Prostate gland (tissue), 2 donors: ENCODE measurements around the gene ANKMY2. TPM values are rescaled to one million over a fixed set of nuclear protein-coding genes. Genes with fewer than 3 reads are reported as not detected.

Source experiments
- DNase-seq: peaks from one replicate; pipeline ENCODE4 v3.0.0-alpha.2; 2019; ENCODE audit warnings: low spot score
- H3K27ac ChIP-seq, 2 donors: fragments of 200-600 bp; sonication (generic); 2 replicates each; pipeline ENCODE4 v1.5.1; 2017 to 2019
- H3K27me3 ChIP-seq: fragments of 200-600 bp; sonication (generic); replicated peaks from 2 replicates; pipeline ENCODE4 v1.5.1; 2019; ENCODE audit not compliant: insufficient read depth
- H3K36me3 ChIP-seq, 2 donors: fragments of 200-600 bp; sonication (generic); 1 replicate in 1 of 2; 2 replicates in 1 of 2; pipeline versions ENCODE4 v1.5.1 to v1.8.1; 2017 to 2019
- H3K4me1 ChIP-seq: fragments of 200-600 bp; sonication (generic); replicated peaks from 2 replicates; pipeline ENCODE4 v1.5.1; 2019
- H3K4me3 ChIP-seq, 2 donors: fragments of 200-600 bp; sonication (generic); 2 replicates each; pipeline ENCODE4 v1.5.1; 2017 to 2019
- H3K9me3 ChIP-seq: fragments of 200-600 bp; sonication (generic); 2 replicates; pipeline ENCODE4 v1.5.1; 2017
- POLR2A ChIP-seq: fragments of 450-650 bp; IDR thresholded peaks from one replicate; pipeline ENCODE4 v1.6.1; 2016; ENCODE audit warnings: antibody characterized with exemption, mild to moderate bottlenecking
- POLR2AphosphoS5 ChIP-seq: sonication (generic); formaldehyde crosslinking; IDR thresholded peaks from one replicate; pipeline ENCODE4 v1.6.1; 2017; ENCODE audit warnings: antibody characterized with exemption
- WGBS: methylation state at CpG from one replicate; pipeline ENCODE4 v1.1.5; 2018; 5-methylcytosine and 5-hydroxymethylcytosine counted together
- intact Hi-C: fragments of 100-400 bp; cut with DNase I; formaldehyde crosslinking; loops from one replicate; pipeline ENCODE4 v1.14.2; 2022
- total RNA-seq, 2 donors: library from RNA; depleted of rRNA; stranded (reverse); fragments of >200 nt; gene quantifications; one replicate each; pipeline ENCODE4 v1.1.0, GENCODE V29; 2016
- TF ChIP-seq, protein P1 (sequence below), 4 experiments: fragments of 200-600 bp in 2 of 4; fragments of 450-650 bp in 2 of 4; sonication (generic) in 2 of 4; IDR thresholded peaks; 1 replicate in 3 of 4; 2 replicates in 1 of 4; pipeline ENCODE4 v1.5.1; 2016 to 2019; ENCODE audit warnings: antibody characterized with exemption in 4 of 4, mild to moderate bottlenecking in 2 of 4, moderate library complexity in 2 of 4

ANKMY2 gene
- total RNA-seq, 2 donors from 2014 or later, result 15.5 to 16.4 TPM

DNA sequence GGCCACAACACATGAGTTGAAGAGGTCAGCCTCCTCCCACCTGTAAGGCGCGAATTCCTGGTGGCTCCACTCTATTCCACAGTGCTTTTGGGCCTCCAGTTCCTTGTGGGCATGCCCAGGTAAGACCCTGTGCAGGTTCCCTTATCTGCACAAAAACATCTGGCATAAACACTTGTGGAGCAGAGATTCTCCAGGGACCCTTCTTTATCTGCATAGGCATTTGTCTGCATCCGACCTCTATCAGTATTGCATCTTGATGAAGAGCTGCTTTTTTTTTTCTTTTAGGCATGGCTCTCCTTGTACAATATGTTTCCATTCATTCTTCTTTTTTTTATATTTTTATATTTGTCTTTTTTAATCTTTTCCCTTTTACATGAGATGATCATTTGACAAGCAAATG lies 58.4 kb downstream of the ANKMY2 start:
- no peaks in the 10 kb centered on the region for H3K36me3 ChIP-seq
- H3K4me1 ChIP-seq, result no peaks in the 10 kb centered on the region
- no peaks in the 10 kb centered on the region for H3K9me3 ChIP-seq
- no peak overlapping the region for H3K27ac ChIP-seq
- no peak for DNase-seq
- 92% methylated on average over 3 of the region's 3 CpGs for WGBS
- TF ChIP-seq POLR2A (no peak), POLR2AphosphoS5 (no peak)
- TF ChIP-seq, protein P1, sequence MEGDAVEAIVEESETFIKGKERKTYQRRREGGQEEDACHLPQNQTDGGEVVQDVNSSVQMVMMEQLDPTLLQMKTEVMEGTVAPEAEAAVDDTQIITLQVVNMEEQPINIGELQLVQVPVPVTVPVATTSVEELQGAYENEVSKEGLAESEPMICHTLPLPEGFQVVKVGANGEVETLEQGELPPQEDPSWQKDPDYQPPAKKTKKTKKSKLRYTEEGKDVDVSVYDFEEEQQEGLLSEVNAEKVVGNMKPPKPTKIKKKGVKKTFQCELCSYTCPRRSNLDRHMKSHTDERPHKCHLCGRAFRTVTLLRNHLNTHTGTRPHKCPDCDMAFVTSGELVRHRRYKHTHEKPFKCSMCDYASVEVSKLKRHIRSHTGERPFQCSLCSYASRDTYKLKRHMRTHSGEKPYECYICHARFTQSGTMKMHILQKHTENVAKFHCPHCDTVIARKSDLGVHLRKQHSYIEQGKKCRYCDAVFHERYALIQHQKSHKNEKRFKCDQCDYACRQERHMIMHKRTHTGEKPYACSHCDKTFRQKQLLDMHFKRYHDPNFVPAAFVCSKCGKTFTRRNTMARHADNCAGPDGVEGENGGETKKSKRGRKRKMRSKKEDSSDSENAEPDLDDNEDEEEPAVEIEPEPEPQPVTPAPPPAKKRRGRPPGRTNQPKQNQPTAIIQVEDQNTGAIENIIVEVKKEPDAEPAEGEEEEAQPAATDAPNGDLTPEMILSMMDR (IDR thresholded peaks at IDR 0.05), result no peak
- no peak overlapping the region for H3K4me3 ChIP-seq
- H3K27me3 ChIP-seq, result no peaks in the 10 kb centered on the region
- intact Hi-C loops, result no loop called here

DNA sequence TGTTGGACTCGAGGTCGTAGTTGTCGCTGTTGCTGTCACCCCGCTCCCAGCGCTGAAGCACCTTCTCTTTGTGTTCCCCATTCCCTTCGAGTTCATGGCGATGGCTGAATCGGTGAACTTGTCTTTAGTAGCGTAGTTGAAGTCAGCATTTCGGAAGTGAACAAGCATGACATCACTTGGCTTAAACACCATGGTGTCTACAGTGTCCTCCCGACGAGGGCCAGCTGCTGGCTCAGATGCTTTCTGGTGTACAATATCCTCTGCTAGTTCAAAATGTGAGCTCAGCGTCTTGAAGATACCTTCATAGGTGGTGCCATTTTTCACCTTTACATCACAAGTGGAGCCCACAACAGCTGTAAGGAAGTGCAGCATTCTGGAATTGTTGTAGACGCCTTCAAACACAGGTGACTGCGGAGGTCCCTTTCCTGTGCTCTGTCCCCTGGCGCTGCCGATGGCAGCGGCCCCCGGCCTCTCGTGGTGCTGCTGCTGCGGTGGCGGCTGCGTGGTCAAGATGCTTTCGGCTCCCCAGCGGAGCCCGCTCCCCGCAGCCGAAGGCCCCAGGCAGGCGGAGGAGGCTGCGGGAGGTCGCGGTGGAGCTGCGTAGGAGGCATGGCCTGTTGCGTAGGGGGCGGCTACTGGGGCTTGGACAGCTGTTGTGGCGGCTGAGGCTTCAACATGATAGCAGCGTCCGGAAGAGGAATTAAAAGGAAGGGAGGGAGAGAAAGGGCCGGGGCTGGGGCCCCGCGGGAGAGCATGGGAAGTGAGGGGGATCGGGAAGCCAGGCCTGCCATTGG lies 59.3 kb downstream of the ANKMY2 start:
- H3K27ac ChIP-seq, result no peak overlapping the region
- no peaks in the 10 kb centered on the region for H3K9me3 ChIP-seq
- intact Hi-C loops, result no loop called here
- H3K36me3 ChIP-seq, result no peaks in the 10 kb centered on the region
- no peak overlapping the region for H3K4me3 ChIP-seq
- DNase-seq, result no peak
- no peaks in the 10 kb centered on the region for H3K4me1 ChIP-seq
- WGBS, result 91% methylated on average over 42 of the region's 42 CpGs
- TF ChIP-seq POLR2AphosphoS5 (no peak), POLR2A (no peak)
- TF ChIP-seq, protein P1 (IDR thresholded peaks at IDR 0.05), result no peak
- H3K27me3 ChIP-seq, result no peaks in the 10 kb centered on the region

DNA sequence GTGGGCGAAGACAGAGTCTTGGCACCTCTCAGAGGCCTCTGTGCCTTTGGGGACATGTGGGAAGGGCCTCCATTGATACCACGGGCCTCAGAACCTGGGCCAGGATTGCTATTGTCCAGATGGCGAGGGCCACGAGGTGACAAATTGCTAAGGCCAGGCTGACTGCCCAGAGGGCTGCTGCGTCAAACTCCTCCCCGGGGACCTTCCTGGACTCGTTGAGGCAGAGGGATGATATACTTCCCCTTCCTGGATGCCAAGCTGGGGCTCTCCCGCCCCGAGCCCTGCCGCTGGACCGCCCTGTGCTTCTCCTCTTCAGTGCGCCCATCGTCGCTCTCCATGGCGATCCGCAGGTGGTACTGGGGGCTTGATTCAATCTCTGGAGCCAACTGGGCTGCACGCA lies 60.0 kb downstream of the ANKMY2 start:
- Histone ChIP-seq H3K4me3 (no peak overlapping the region), H3K27ac (no peak overlapping the region), H3K27me3 (no peaks in the 10 kb centered on the region), H3K36me3 (no peaks in the 10 kb centered on the region), H3K9me3 (no peaks in the 10 kb centered on the region), H3K4me1 (no peaks in the 10 kb centered on the region)
- TF ChIP-seq, protein P1 (IDR thresholded peaks at IDR 0.05), result no peak
- no peak for TF ChIP-seq POLR2AphosphoS5
- 94% methylated on average over 17 of the region's 17 CpGs for WGBS
- intact Hi-C loops, result no loop called here
- no peak for DNase-seq

DNA sequence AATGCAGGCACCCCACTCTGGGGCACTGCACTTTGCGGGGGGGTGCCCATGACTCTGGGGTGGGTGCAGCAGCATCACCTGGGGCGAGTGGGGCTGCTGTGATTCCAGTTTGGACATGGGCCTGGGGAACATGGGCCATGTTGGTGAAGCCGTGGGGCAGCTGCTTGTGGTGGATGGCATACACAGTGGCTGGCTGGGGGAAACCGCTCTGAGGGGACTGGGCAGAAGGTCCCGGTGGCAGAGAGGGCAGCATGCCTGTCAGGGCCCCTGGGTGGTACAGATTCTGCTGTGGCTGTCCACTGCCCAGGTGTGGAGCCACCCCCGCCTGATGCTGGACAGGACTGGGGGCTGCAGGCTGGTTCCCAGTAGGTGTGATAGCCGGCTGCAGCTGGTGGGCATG lies 61.7 kb downstream of the ANKMY2 start:
- H3K27me3 ChIP-seq, result no peaks in the 10 kb centered on the region
- no peaks in the 10 kb centered on the region for H3K36me3 ChIP-seq
- no peak overlapping the region for H3K4me3 ChIP-seq
- TF ChIP-seq POLR2AphosphoS5 (no peak), POLR2A (no peak)
- TF ChIP-seq, protein P1 (IDR thresholded peaks at IDR 0.05), result no peak
- WGBS, result 95% methylated on average over 7 of the region's 7 CpGs
- H3K4me1 ChIP-seq, result no peaks in the 10 kb centered on the region
- no peaks in the 10 kb centered on the region for H3K9me3 ChIP-seq
- H3K27ac ChIP-seq, result no peak overlapping the region
- DNase-seq, result no peak
- intact Hi-C loops, result no loop called here

DNA sequence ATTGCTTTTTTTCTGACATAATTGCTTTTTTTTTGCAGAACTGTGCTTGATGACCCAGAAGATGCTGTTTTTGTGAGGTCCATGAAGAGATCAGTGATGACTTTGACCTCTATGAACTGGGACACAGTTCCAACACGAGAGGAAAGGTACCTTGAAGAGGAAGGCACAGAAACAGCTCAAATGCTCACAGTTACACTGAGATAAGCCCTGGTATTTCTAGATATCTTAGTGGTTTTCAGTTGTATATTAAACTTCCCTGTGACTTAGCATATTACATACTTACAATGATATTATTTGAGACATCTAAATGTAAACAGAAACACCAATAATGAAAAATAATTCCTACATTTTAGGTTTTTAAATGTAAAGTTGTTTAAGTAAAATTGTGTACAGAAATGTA lies 64.3 kb downstream of the ANKMY2 start:
- Histone ChIP-seq H3K27ac (no peak overlapping the region), H3K27me3 (no peaks in the 10 kb centered on the region), H3K4me3 (no peak overlapping the region), H3K9me3 (no peaks in the 10 kb centered on the region), H3K4me1 (no peaks in the 10 kb centered on the region), H3K36me3 (no peaks in the 10 kb centered on the region)
- intact Hi-C loops, result no loop called here
- WGBS, result 53% methylated on average over 1 of the region's 1 CpG
- no peak for TF ChIP-seq POLR2A
- no peak for TF ChIP-seq POLR2AphosphoS5
- TF ChIP-seq, protein P1 (IDR thresholded peaks at IDR 0.05), result no peak
- no peak for DNase-seq
